ENCODE data around the gene TMEM115. TPM values are rescaled to one million over a fixed set of nuclear protein-coding genes. Genes with fewer than 3 reads are reported as not detected.

Gene TMEM115
- total RNA-seq, 6 experiments from 2014 or later, result 15.0 to 30.9 (median 19.2) TPM

DNA sequence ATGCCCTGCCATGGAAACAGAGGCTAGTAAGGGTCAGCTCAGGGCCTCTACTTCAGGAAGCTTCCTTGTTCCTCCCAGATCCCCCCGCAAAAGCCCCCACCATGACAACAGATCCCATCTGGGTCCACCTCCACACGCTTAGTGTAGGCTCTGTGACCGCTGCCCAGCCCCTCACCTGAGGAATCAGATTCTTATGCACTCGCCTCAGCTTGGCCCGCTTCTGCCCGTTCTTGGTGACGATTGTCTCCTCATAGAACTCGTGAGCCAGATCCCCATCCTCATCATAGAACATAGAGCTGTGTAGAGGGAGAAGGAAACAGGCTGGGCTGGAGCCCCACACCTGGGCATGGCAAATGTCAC is 33.2 kb downstream of the TMEM115 start:
- Histone ChIP-seq H3K36me3 (peaks cover 4 to 21% (median 9%) of the 10 kb centered on the region in 4 donors), H3K4me1 (peaks cover 0 to 33% (median 15%) of the 10 kb centered on the region in 4 donors), H3K9me3 (no peaks in the 10 kb centered on the region), H3K4me3 (no peak overlapping the region), H3K27me3 (no peaks in the 10 kb centered on the region), H3K27ac (no peak overlapping the region)
- no peak for ATAC-seq
- intact Hi-C loops (cut with DNase I), result loop anchor here in 1 of 2 donors (5.0 kb wide), 1 partner anchor 49 kb away; the partner anchor contains the start of gene LSMEM2
- WGBS (ENCODE audit: insufficient coverage, low coverage, low lambda C conversion rate, missing lambda C conversion rate), result 84% methylated on average over 4 of the region's 8 CpGs
- TF ChIP-seq POLR2A (IDR thresholded peaks at IDR 0.05), result no peak
- TF ChIP-seq, protein P1, sequence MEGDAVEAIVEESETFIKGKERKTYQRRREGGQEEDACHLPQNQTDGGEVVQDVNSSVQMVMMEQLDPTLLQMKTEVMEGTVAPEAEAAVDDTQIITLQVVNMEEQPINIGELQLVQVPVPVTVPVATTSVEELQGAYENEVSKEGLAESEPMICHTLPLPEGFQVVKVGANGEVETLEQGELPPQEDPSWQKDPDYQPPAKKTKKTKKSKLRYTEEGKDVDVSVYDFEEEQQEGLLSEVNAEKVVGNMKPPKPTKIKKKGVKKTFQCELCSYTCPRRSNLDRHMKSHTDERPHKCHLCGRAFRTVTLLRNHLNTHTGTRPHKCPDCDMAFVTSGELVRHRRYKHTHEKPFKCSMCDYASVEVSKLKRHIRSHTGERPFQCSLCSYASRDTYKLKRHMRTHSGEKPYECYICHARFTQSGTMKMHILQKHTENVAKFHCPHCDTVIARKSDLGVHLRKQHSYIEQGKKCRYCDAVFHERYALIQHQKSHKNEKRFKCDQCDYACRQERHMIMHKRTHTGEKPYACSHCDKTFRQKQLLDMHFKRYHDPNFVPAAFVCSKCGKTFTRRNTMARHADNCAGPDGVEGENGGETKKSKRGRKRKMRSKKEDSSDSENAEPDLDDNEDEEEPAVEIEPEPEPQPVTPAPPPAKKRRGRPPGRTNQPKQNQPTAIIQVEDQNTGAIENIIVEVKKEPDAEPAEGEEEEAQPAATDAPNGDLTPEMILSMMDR (IDR thresholded peaks at IDR 0.05), result no peak
- no peak for DNase-seq

GRCh38 chr3:50325497-50326181 is 33.7 kb downstream of the TMEM115 start:
- DNase-seq, result no peak
- no peak for ATAC-seq
- Histone ChIP-seq H3K9me3 (no peaks in the 10 kb centered on the region), H3K4me1 (peaks cover 0 to 33% (median 15%) of the 10 kb centered on the region in 4 donors), H3K27me3 (no peaks in the 10 kb centered on the region), H3K27ac (no peak overlapping the region), H3K36me3 (peaks cover 0 to 16% (median 5%) of the 10 kb centered on the region in 4 donors), H3K4me3 (no peak overlapping the region)
- WGBS (ENCODE audit: insufficient coverage, low coverage, low lambda C conversion rate, missing lambda C conversion rate), result 65% methylated on average over 5 of the region's 11 CpGs
- intact Hi-C loops (cut with DNase I), result loop anchor here in 1 of 2 donors (5.0 kb wide), 1 partner anchor 48 kb away; the partner anchor contains the start of gene LSMEM2
- no peak for TF ChIP-seq POLR2A (IDR thresholded peaks at IDR 0.05)
- TF ChIP-seq, protein P1 (IDR thresholded peaks at IDR 0.05), result no peak

- H3K9me3 ChIP-seq, result no peaks in the 10 kb centered on the region
- H3K27me3 ChIP-seq, result no peaks in the 10 kb centered on the region
- DNase-seq (no peak), ATAC-seq (no peak)
- H3K27ac ChIP-seq, result no peak overlapping the region
- H3K4me1 ChIP-seq, result peaks cover 0 to 37% (median 17%) of the 10 kb centered on the region in 4 donors
- intact Hi-C loops (cut with DNase I), result loop anchor here in 1 of 2 donors (5.0 kb wide), 1 partner anchor 48 kb away; the partner anchor contains the start of gene LSMEM2
- TF ChIP-seq POLR2A (IDR thresholded peaks at IDR 0.05), result no peak
- TF ChIP-seq, protein P1 (IDR thresholded peaks at IDR 0.05), result no peak
- H3K4me3 ChIP-seq, result no peak overlapping the region
- WGBS (ENCODE audit: insufficient coverage, low coverage, low lambda C conversion rate, missing lambda C conversion rate), result no CpG with 5 or more reads among the region's 2 CpGs
- H3K36me3 ChIP-seq, result peaks cover 0 to 11% (median under 1%) of the 10 kb centered on the region in 4 donors
These were observed 34.2 kb downstream of the TMEM115 start for GRCh38 chr3:50325113-50325480.

DNA sequence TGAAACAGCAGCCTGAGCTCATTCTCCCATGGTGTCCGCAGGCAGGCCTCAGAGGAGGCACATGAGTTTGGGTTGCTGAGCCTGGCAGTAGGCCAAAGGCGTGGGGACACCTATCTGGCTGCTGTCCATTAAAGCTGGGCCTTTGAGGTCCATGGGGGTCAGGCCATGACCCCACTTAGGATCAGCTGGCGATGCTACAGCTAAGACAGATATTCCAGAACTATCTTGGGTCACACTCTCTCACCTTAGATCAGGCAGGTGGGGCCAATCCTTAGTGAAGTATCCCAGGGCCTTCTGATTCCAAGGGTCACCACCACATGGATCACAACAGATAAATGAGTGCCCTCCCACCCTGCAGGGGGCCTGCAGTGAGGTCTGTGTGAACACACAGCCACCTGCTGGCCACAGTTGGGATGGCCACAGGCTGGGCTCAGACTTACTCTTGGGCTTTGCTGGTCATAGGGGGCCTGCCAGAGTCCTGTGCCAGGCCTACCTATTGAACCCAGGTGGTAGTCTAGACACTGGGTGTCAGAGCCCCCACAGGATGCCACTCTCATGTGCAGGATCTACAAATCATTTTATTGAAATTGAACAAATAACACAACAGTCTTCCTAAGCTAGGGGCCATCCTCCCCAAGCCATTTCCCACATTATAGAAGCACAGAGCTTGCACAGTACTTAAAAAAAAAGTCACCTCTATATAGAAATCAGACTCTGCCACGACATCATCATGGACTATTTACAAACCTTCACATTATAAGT is 34.8 kb downstream of the TMEM115 start:
- peak; percentile 75 to 81 (median 78) for DNase-seq
- peak; percentile 20 to 44 (median 32) for ATAC-seq
- Histone ChIP-seq H3K4me3 (no peak overlapping the region), H3K36me3 (peaks cover 0 to 7% (median 0%) of the 10 kb centered on the region in 4 donors), H3K27me3 (no peaks in the 10 kb centered on the region), H3K27ac (peak overlapping the region; percentile 23 to 98 (median 98)), H3K9me3 (no peaks in the 10 kb centered on the region), H3K4me1 (peaks cover 0 to 43% (median 20%) of the 10 kb centered on the region in 4 donors)
- 0% methylated on average over 2 of the region's 4 CpGs for WGBS (ENCODE audit: insufficient coverage, low coverage, low lambda C conversion rate, missing lambda C conversion rate)
- TF ChIP-seq, protein P1 (IDR thresholded peaks at IDR 0.05), result peak; percentile 78 to 94 (median 84)
- TF ChIP-seq POLR2A (IDR thresholded peaks at IDR 0.05), result no peak
- intact Hi-C loops (cut with DNase I), result loop anchor here (5.0 kb wide), 2 partner anchors 47 to 52 kb away; partner anchors contain the start of gene LSMEM2 (in 1 of the 2)

Data from right lobe of liver (tissue), 6 donors.